Epidermal melanocyte (primary cell): ENCODE data around the gene TBK1.

Experiments
- DNase-seq: peaks from one replicate; pipeline ENCODE4 v3.0.0; 2011; ENCODE audit warnings: low spot score; ENCODE audit not compliant: insufficient read length

The TBK1 gene

GRCh38 chr12:64450711-64451486, 1.0 kb upstream of the TBK1 start:
- no peak for DNase-seq

- DNase-seq, result no peak
These were observed 824 bp downstream of the TBK1 start for GRCh38 chr12:64452559-64453329.

GRCh38 chr12:64455506-64455905, 3.6 kb downstream of the TBK1 start:
- DNase-seq, result no peak

- no peak for DNase-seq
These were observed 4.2 kb downstream of the TBK1 start for GRCh38 chr12:64456119-64456518.

- no peak for DNase-seq
These were observed 5.1 kb downstream of the TBK1 start for GRCh38 chr12:64457032-64457431.

GRCh38 chr12:64457466-64457865, 5.5 kb downstream of the TBK1 start:
- DNase-seq, result no peak

GRCh38 chr12:64457923-64458322, 6.0 kb downstream of the TBK1 start:
- no peak for DNase-seq

GRCh38 chr12:64459394-64459891, 7.5 kb downstream of the TBK1 start:
- DNase-seq, result no peak

- no peak for DNase-seq
These were observed 9.9 kb downstream of the TBK1 start for GRCh38 chr12:64461634-64462414.

- no peak for DNase-seq
These were observed 14.3 kb downstream of the TBK1 start for GRCh38 chr12:64466178-64466577.

- no peak for DNase-seq
These were observed 17.0 kb downstream of the TBK1 start for GRCh38 chr12:64468966-64469365.

- no peak for DNase-seq
These were observed 17.7 kb downstream of the TBK1 start for GRCh38 chr12:64469455-64470142.

- DNase-seq, result no peak
These were observed 18.6 kb downstream of the TBK1 start for GRCh38 chr12:64470495-64470894.

- DNase-seq, result no peak
These were observed 21.3 kb downstream of the TBK1 start for GRCh38 chr12:64473176-64473575.

GRCh38 chr12:64475518-64475917, 23.6 kb downstream of the TBK1 start:
- no peak for DNase-seq

GRCh38 chr12:64476844-64477243, 24.9 kb downstream of the TBK1 start:
- DNase-seq, result no peak

GRCh38 chr12:64478661-64479060, 26.7 kb downstream of the TBK1 start:
- DNase-seq, result no peak

- DNase-seq, result no peak
These were observed 28.2 kb downstream of the TBK1 start for GRCh38 chr12:64480148-64480547.

- no peak for DNase-seq
These were observed 34.7 kb downstream of the TBK1 start for GRCh38 chr12:64486657-64487056.

- DNase-seq, result no peak
These were observed 39.8 kb downstream of the TBK1 start for GRCh38 chr12:64491718-64492117.

- DNase-seq, result no peak
These were observed 41.6 kb downstream of the TBK1 start for GRCh38 chr12:64493513-64493912.
